K562 (cell line): ENCODE data around the gene ZNF473. TPM values are rescaled to one million over a fixed set of nuclear protein-coding genes. Genes with fewer than 3 reads are reported as not detected.

Experiments
- CCAR2 ChIP-seq: fragments of 200-400 bp; formaldehyde crosslinking; IDR thresholded peaks from 2 replicates; pipeline ENCODE4 v1.6.1; 2017; ENCODE audit warnings: mild to moderate bottlenecking, low read depth, low read length
- CHCHD3 ChIP-seq: fragments of 250-450 bp; sonication (Bioruptor Pico); IDR thresholded peaks from 2 replicates; pipeline ENCODE4 v2.1.2; 2022; ENCODE audit warnings: mild to moderate bottlenecking
- EHMT2 ChIP-seq: fragments of 450-650 bp; IDR thresholded peaks from 2 replicates; pipeline ENCODE4 v1.6.1; 2018; ENCODE audit warnings: antibody characterized with exemption
- ELF4 ChIP-seq: fragments of 450-650 bp; formaldehyde crosslinking; IDR thresholded peaks from 2 replicates; pipeline ENCODE4 v1.4.0; 2022; ENCODE audit warnings: missing genetic modification characterization
- ILF3 ChIP-seq: fragments of 450-650 bp; IDR thresholded peaks from 2 replicates; pipeline ENCODE4 v1.6.1; 2018; ENCODE audit warnings: antibody characterized with exemption, mild to moderate bottlenecking, moderate library complexity, borderline replicate concordance
- ILK ChIP-seq: fragments of 450-650 bp; IDR thresholded peaks from 2 replicates; pipeline ENCODE4 v1.6.1; 2016; ENCODE audit warnings: missing genetic modification characterization, low read depth, mild to moderate bottlenecking, missing compliant biosample characterization, moderate library complexity, borderline replicate concordance
- NR2F6 ChIP-seq: fragments of 450-650 bp; formaldehyde crosslinking; IDR thresholded peaks from 2 replicates; pipeline ENCODE4 v1.4.0; 2020; ENCODE audit warnings: mild to moderate bottlenecking
- POLR2A ChIP-seq: fragments of 450-650 bp; conservative IDR thresholded peaks from 2 replicates; pipeline ENCODE4 v1.6.1; 2016
- RAD21 ChIP-seq, 2 experiments: fragments of 250-450 bp in 1 of 2; fragments of 450-650 bp in 1 of 2; sonication (Bioruptor Pico) in 1 of 2; formaldehyde crosslinking in 1 of 2; IDR thresholded peaks in 1 of 2; conservative IDR thresholded peaks in 1 of 2; 2 replicates each; pipeline versions ENCODE4 v1.4.0 to v1.8.0; 2020 to 2022; ENCODE audit warnings: mild to moderate bottlenecking in 2 of 2, moderate library complexity in 1 of 2
- SMARCC2 ChIP-seq: fragments of 450-650 bp; IDR thresholded peaks from 2 replicates; pipeline ENCODE4 v1.6.1; 2017; ENCODE audit warnings: antibody characterized with exemption, moderate library complexity, mild to moderate bottlenecking, low read depth
- TARDBP ChIP-seq: fragments of 450-650 bp; IDR thresholded peaks from 2 replicates; pipeline ENCODE4 v1.6.1; 2016
- ZNF133 ChIP-seq: fragments of 250-450 bp; sonication (Bioruptor Pico); IDR thresholded peaks from 2 replicates; pipeline ENCODE4 v1.4.0; 2020; ENCODE audit warnings: mild to moderate bottlenecking
- ZNF174 ChIP-seq: fragments of 250-450 bp; sonication (Bioruptor Pico); IDR thresholded peaks from 2 replicates; pipeline ENCODE4 v1.4.0; 2020; ENCODE audit warnings: mild to moderate bottlenecking
- ZNF318 ChIP-seq, 2 experiments: fragments of 450-650 bp; IDR thresholded peaks; 2 replicates each; pipeline ENCODE4 v1.6.1; 2016; ENCODE audit warnings: mild to moderate bottlenecking in 2 of 2, borderline replicate concordance in 1 of 2, low read depth in 1 of 2, moderate library complexity in 1 of 2
- ZNF436 ChIP-seq: fragments of 250-450, 450-650 bp; sonication (Bioruptor Pico); formaldehyde crosslinking; IDR thresholded peaks from 2 replicates; pipeline ENCODE4 v1.7.0; 2020; ENCODE audit warnings: mild to moderate bottlenecking
- ZNF589 ChIP-seq: fragments of 200-800 bp; sonication (Bioruptor generic); IDR thresholded peaks from 2 replicates; pipeline ENCODE4 v1.6.1; 2016; ENCODE audit warnings: low read depth, missing genetic modification characterization, missing compliant biosample characterization
- ZNF764 ChIP-seq: fragments of 250-450 bp; sonication (Bioruptor Pico); IDR thresholded peaks from 2 replicates; pipeline ENCODE4 v1.4.0; 2020; ENCODE audit warnings: low read depth, mild to moderate bottlenecking, moderate library complexity
- ZNF780A ChIP-seq: fragments of 250-450 bp; sonication (Bioruptor Pico); IDR thresholded peaks from 2 replicates; pipeline ENCODE4 v1.5.0; 2021; ENCODE audit warnings: mild to moderate bottlenecking
- polyA plus RNA-seq, 8 experiments: library from polyadenylated mRNA; depleted of rRNA in 4 of 8; stranded (reverse) in 5 of 8; unstranded in 3 of 8; fragments of >200 nt; fragmentation: Nextera tagmentation in 2 of 8; fragmentation: Illumina TruSeq in 1 of 8; extraction: Ambion mirVana in 2 of 8; extraction: Trizol in 1 of 8; gene quantifications; 2 replicates each; pipeline versions ENCODE4 v1.2.1 to v1.2.3, GENCODE V29; 2011 to 2014; ENCODE audit warnings: inconsistent platforms in 1 of 8, missing spikeins in 1 of 8
- total RNA-seq, 7 experiments: library from RNA; depleted of rRNA in 6 of 7; stranded (reverse); fragments of >200 nt in 6 of 7; fragmentation: Illumina TruSeq in 2 of 7; extraction: Trizol in 2 of 7; gene quantifications; 2 replicates each; pipeline versions ENCODE4 v1.2.1 to v1.2.3, GENCODE V29; 2011 to 2021; ENCODE audit warnings: low replicate concordance in 1 of 7
- TF ChIP-seq, protein P1 (sequence below): fragments of 450-650 bp; IDR thresholded peaks from one replicate; pipeline ENCODE4 v1.6.1; 2018; ENCODE audit warnings: mild to moderate bottlenecking, moderate library complexity; ENCODE audit not compliant: partially characterized antibody
- TF ChIP-seq, protein P2 (sequence below): fragments of 250-450 bp; sonication (Bioruptor Pico); IDR thresholded peaks from 2 replicates; pipeline ENCODE4 v1.8.0; 2022; ENCODE audit warnings: moderate library complexity, mild to moderate bottlenecking, inconsistent platforms

The ZNF473 gene
- total and polyA plus RNA-seq, 9 of the 15 experiments (the other 6 are each of a cell fraction or from before 2014, with no cell fraction given), result 8.2 to 34.0 (median 28.5) TPM

GRCh38 chr19:50050406-50051227 lies 24.8 kb downstream of the ZNF473 start (continued):
- TF ChIP-seq ILK (tag) (no peak), ZNF174 (no peak), POLR2A (no peak), ZNF318 (IDR thresholded peaks at IDR 0.05; ENCODE audit: borderline replicate concordance in 1 of 2, low read depth in 1 of 2) (no peak), TARDBP (no peak), CCAR2 (no peak), RAD21 (CRISPR knock-in tag; conservative IDR thresholded peaks at IDR 0.05 in 1 of 2, IDR thresholded peaks at IDR 0.05 in 1 of 2) (no peak), ZNF780A (CRISPR knock-in tag) (no peak), CHCHD3 (CRISPR knock-in tag) (no peak), SMARCC2 (no peak), ILF3 (no peak), ZNF764 (CRISPR knock-in tag) (no peak), ZNF436 (CRISPR knock-in tag) (no peak), EHMT2 (no peak), NR2F6 (CRISPR knock-in tag) (no peak), ZNF133 (CRISPR knock-in tag) (no peak), ELF4 (CRISPR knock-in tag) (no peak), ZNF589 (CRISPR knock-in tag) (no peak)
- TF ChIP-seq, protein P1, sequence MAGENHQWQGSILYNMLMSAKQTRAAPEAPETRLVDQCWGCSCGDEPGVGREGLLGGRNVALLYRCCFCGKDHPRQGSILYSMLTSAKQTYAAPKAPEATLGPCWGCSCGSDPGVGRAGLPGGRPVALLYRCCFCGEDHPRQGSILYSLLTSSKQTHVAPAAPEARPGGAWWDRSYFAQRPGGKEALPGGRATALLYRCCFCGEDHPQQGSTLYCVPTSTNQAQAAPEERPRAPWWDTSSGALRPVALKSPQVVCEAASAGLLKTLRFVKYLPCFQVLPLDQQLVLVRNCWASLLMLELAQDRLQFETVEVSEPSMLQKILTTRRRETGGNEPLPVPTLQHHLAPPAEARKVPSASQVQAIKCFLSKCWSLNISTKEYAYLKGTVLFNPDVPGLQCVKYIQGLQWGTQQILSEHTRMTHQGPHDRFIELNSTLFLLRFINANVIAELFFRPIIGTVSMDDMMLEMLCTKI, result no peak
- TF ChIP-seq, protein P2, sequence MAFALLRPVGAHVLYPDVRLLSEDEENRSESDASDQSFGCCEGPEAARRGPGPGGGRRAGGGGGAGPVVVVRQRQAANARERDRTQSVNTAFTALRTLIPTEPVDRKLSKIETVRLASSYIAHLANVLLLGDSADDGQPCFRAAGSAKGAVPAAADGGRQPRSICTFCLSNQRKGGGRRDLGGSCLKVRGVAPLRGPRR (CRISPR knock-in tag), result no peak
